Glutamatergic neuron (in vitro differentiated cells): ENCODE measurements around the gene DYRK1A. TPM values are rescaled to one million over a fixed set of nuclear protein-coding genes. Genes with fewer than 3 reads are reported as not detected.

Experiments used
- DNase-seq: peaks from one replicate; pipeline ENCODE4 v3.0.0; 2022
- H3K27ac Mint-ChIP-seq: one replicate; pipeline ENCODE4 v1.8.0; 2020; ENCODE audit warnings: mild to moderate bottlenecking, mixed read lengths, inconsistent platforms; ENCODE audit not compliant: unreplicated experiment
- H3K27me3 Mint-ChIP-seq: one replicate; pipeline ENCODE4 v1.8.0; 2020; ENCODE audit warnings: mild to moderate bottlenecking, moderate library complexity, mixed read lengths, inconsistent platforms; ENCODE audit not compliant: unreplicated experiment
- H3K36me3 Mint-ChIP-seq: one replicate; pipeline ENCODE4 v1.8.0; 2020; ENCODE audit warnings: mild to moderate bottlenecking, mixed read lengths, inconsistent platforms; ENCODE audit not compliant: unreplicated experiment
- H3K4me1 Mint-ChIP-seq: one replicate; pipeline ENCODE4 v1.8.0; 2020; ENCODE audit warnings: mild to moderate bottlenecking, low read depth, mixed read lengths, inconsistent platforms; ENCODE audit not compliant: unreplicated experiment
- H3K4me3 Mint-ChIP-seq: one replicate; pipeline ENCODE4 v1.8.0; 2020; ENCODE audit warnings: mild to moderate bottlenecking, mixed read lengths, inconsistent platforms; ENCODE audit not compliant: unreplicated experiment
- H3K9me3 Mint-ChIP-seq: one replicate; pipeline ENCODE4 v1.8.0; 2020; ENCODE audit warnings: mild to moderate bottlenecking, moderate library complexity, mixed read lengths, inconsistent platforms; ENCODE audit not compliant: unreplicated experiment
- total RNA-seq: library from RNA; stranded (reverse); fragmentation: NEBNext Ultra II Directional; extraction: Animal tissue kit (Norgen Biotek cat#: 25700); gene quantifications from one replicate; pipeline ENCODE4 v1.2.1, GENCODE V29; 2021; ENCODE audit not compliant: unreplicated experiment
- TF ChIP-seq, protein P1 (sequence below): fragments of 200-600 bp; sonication (generic); IDR thresholded peaks from one replicate; pipeline ENCODE4 v1.5.0; 2021; ENCODE audit not compliant: partially characterized antibody, unreplicated experiment

Gene DYRK1A
- total RNA-seq, 1 donor from 2014 or later: 70.4 TPM

DNA sequence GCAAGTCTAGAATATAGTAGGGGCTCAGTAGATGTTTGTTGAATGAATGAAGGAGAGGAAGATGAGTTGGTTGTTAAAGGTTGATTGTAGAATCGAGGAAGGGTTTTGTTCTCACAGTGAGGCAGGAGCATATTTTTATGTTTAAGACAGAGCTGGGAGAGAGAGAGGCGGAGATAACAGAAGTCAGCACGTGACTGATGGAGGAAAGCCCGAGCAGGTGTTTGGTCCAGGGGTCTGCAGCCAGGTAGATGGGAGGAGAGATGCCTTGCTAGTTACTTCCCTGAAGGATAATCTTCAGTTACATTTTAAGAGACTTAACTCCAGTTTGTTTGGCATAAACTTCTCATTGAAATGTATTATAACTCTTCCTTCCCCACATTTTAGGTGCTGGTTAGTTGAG lies 86.8 kb downstream of the DYRK1A start:
- no peaks in the 10 kb centered on the region for H3K27me3 Mint-ChIP-seq
- TF ChIP-seq, protein P1, sequence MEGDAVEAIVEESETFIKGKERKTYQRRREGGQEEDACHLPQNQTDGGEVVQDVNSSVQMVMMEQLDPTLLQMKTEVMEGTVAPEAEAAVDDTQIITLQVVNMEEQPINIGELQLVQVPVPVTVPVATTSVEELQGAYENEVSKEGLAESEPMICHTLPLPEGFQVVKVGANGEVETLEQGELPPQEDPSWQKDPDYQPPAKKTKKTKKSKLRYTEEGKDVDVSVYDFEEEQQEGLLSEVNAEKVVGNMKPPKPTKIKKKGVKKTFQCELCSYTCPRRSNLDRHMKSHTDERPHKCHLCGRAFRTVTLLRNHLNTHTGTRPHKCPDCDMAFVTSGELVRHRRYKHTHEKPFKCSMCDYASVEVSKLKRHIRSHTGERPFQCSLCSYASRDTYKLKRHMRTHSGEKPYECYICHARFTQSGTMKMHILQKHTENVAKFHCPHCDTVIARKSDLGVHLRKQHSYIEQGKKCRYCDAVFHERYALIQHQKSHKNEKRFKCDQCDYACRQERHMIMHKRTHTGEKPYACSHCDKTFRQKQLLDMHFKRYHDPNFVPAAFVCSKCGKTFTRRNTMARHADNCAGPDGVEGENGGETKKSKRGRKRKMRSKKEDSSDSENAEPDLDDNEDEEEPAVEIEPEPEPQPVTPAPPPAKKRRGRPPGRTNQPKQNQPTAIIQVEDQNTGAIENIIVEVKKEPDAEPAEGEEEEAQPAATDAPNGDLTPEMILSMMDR: no peak
- peak overlapping the region; percentile 41 for H3K27ac Mint-ChIP-seq
- peaks cover 8% of the 10 kb centered on the region for H3K9me3 Mint-ChIP-seq
- H3K4me1 Mint-ChIP-seq: peaks cover 34% of the 10 kb centered on the region
- H3K36me3 Mint-ChIP-seq: no peaks in the 10 kb centered on the region
- DNase-seq: no peak
- no peak overlapping the region for H3K4me3 Mint-ChIP-seq

DNA sequence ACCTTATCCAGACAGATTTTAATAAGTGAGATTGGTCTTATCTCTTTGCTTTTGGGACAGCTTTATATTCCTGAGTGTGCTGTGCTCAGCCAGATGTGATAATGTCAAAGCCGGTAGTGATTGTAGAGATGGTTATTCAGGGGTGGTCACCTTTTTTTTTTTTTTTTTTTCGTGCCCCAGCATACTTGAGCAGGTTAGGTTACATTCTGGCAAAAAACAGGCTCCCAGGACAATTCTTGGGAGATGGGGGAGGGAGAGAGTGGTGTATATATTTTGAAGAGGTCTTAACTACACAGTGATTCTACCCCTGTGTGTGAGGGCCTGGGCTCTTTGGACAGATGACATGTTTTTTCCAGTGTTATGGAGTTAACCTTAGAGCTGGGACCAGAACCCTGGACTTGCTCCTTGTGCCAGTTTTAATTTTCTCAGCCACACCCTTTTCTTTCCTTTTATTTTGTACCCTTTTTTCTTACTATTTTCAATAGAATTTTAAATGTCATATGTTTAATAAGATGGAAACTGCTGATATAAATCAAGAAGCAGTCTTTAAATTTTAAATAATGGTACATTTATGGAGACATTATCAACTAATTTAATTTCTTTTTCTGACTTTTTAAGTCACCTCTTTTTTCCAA lies 88.4 kb downstream of the DYRK1A start:
- no peaks in the 10 kb centered on the region for H3K27me3 Mint-ChIP-seq
- H3K4me1 Mint-ChIP-seq: peaks cover 45% of the 10 kb centered on the region
- H3K27ac Mint-ChIP-seq: peak overlapping the region; percentile 83
- H3K4me3 Mint-ChIP-seq: peak overlapping the region; percentile 62
- H3K36me3 Mint-ChIP-seq: no peaks in the 10 kb centered on the region
- DNase-seq: no peak
- peaks cover 9% of the 10 kb centered on the region for H3K9me3 Mint-ChIP-seq
- TF ChIP-seq, protein P1: no peak

DNA sequence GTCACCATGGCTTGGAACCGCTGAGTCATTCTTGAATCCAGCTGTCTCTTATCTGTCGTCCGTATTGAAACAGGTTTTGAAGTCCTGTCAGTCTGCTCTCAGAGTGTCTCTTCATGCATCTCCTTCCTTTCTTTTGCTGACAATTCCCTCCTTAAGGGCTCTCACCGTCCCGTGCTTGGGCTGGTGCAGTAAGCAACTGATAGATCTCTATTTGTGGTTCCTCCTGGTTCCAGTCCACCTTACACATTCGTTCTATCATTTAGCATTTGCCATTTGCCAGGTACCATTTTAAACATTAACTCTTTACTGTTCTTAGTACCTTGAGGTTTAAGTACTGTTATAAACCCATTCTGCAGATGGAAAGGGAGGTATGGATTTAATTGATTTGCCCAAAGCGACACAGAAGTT lies 88.9 kb downstream of the DYRK1A start:
- Mint-ChIP-seq H3K4me3 (peak overlapping the region; percentile 35), H3K36me3 (no peaks in the 10 kb centered on the region), H3K9me3 (peaks cover 9% of the 10 kb centered on the region), H3K4me1 (peaks cover 42% of the 10 kb centered on the region), H3K27me3 (no peaks in the 10 kb centered on the region), H3K27ac (peak overlapping the region; percentile 69)
- TF ChIP-seq, protein P1: no peak
- no peak for DNase-seq

DNA sequence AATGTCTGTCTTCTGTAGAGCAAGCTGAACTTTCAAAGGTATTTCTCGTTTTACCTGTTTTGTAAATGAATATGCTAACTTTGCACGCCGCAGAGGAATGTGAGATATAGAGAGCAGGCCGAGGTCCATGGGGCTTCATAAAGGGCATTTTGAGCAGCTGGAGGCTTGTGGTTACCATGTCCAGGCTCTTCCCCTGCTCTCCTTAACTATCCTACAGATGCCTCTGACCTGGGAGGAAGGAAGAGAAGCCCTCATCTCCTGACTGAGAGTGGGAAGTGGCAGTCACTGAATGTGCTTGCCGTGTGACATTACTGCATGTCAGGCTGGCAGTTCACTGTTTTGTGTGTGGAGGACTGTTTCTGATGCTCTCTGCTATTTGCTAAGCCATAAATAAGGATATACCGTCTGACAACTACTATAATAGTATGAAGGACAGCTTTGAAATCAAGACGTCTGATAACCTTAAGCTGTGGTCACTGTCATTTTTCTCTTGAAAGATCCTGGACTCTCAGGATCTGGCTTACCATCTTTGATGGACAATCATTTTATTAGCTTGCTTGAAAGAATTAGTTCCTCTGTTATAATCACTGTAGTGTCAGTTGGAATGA lies 92.2 kb downstream of the DYRK1A start:
- no peak for DNase-seq
- Mint-ChIP-seq H3K4me1 (peaks cover 38% of the 10 kb centered on the region), H3K27ac (peak overlapping the region; percentile 70), H3K36me3 (no peaks in the 10 kb centered on the region), H3K27me3 (no peaks in the 10 kb centered on the region), H3K9me3 (peaks cover 10% of the 10 kb centered on the region), H3K4me3 (peak overlapping the region; percentile 56)
- TF ChIP-seq, protein P1: no peak

DNA sequence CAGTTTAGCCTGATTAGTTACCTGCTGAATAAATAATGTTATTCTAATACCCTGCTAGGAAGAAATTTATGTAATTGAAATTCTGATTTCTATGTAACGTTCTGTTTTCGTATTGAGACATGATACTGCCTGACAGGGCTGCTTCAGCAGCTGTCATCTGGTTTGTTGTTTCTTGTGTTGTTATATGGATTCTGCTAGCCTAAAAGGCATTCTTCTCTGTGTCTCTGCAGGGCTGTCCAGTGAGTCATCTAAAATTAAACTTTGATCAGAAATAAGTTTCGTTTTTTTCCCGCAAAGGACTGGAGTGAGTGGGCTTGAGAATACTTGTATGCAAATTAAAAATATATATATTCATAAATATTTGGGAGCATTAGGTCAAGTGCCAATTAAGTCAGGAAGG lies 93.0 kb downstream of the DYRK1A start:
- DNase-seq: no peak
- TF ChIP-seq, protein P1: no peak
- peak overlapping the region; percentile 79 for H3K27ac Mint-ChIP-seq
- peak overlapping the region; percentile 61 for H3K4me3 Mint-ChIP-seq
- H3K27me3 Mint-ChIP-seq: no peaks in the 10 kb centered on the region
- peaks cover 38% of the 10 kb centered on the region for H3K4me1 Mint-ChIP-seq
- H3K9me3 Mint-ChIP-seq: peaks cover 11% of the 10 kb centered on the region
- no peaks in the 10 kb centered on the region for H3K36me3 Mint-ChIP-seq
